Measurements from ENCODE around the gene PANK4. TPM values are rescaled to one million over a fixed set of nuclear protein-coding genes. Genes with fewer than 3 reads are reported as not detected.

The PANK4 gene
- polyA plus RNA-seq, 2 of the 4 experiments (the other 2 are of a cell fraction), result 8.1 to 13.8 TPM

GRCh38 chr1:2545754-2546514, 19.5 kb upstream of the PANK4 start (continued):
- TF ChIP-seq HOXB13 (CRISPR knock-in tag; IDR thresholded peaks at IDR 0.05; ENCODE audit: low read depth) (no peak), ZNF302 (CRISPR knock-in tag; IDR thresholded peaks at IDR 0.05) (no peak), TP53 (CRISPR knock-in tag; IDR thresholded peaks at IDR 0.05) (no peak), CEBPB (IDR thresholded peaks at IDR 0.05) (no peak), ZC3H11A (IDR thresholded peaks at IDR 0.05) (no peak), RFX5 (IDR thresholded peaks at IDR 0.05) (no peak), BHLHE40 (IDR thresholded peaks at IDR 0.05; ENCODE audit: low read depth, low read length) (no peak), ESRRA (IDR thresholded peaks at IDR 0.05; ENCODE audit: borderline replicate concordance, low read length) (no peak), JUN (IDR thresholded peaks at IDR 0.05) (no peak), RARB (CRISPR knock-in tag; IDR thresholded peaks at IDR 0.05) (no peak), JUNB (IDR thresholded peaks at IDR 0.05) (no peak), CTCF (IDR thresholded peaks at IDR 0.05) (no peak), ELK1 (IDR thresholded peaks at IDR 0.05; ENCODE audit: low read depth, low read length) (no peak), BCL3 (IDR thresholded peaks at IDR 0.05) (peak; percentile 36; the same call in 1 of the 3 replicates), HOXB5 (CRISPR knock-in tag; IDR thresholded peaks at IDR 0.05) (no peak)
- TF ChIP-seq, protein P1, sequence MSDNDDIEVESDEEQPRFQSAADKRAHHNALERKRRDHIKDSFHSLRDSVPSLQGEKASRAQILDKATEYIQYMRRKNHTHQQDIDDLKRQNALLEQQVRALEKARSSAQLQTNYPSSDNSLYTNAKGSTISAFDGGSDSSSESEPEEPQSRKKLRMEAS (IDR thresholded peaks at IDR 0.05), result peak; percentile 65; the same call in 1 of the 2 replicates

- H3K27ac ChIP-seq, result peak overlapping the region; percentile 72 to 91; a peak in 5 of 6 replicates
- H3K4me1 ChIP-seq, result peaks cover 37% of the 10 kb centered on the region
- ATAC-seq (no peak), FAIRE-seq (no peak), DNase-seq (ENCODE audit: low read depth in 1 of 2, low spot score in 1 of 2) (no peak)
- H3K4me2 ChIP-seq, result peak overlapping the region; percentile 98
- H3K4me3 ChIP-seq, result no peak overlapping the region
- CTCF ChIA-PET, result interaction anchor here (0.6 to 5.3 kb wide), 5 partner anchors 13 to 880 kb away, joined by 5 to 63 read pairs (median 36); partner anchors contain the start of gene HES5
- H3K9me3 ChIP-seq, result no peaks in the 10 kb centered on the region
- whole genome bisulfite sequencing (ENCODE audit: missing lambda C conversion rate), result 66% methylated on average over 11 of the region's 19 CpGs
- TF ChIP-seq MYC (IDR thresholded peaks at IDR 0.05; ENCODE audit: borderline replicate concordance, low read length) (no peak), RNF2 (IDR thresholded peaks at IDR 0.05; ENCODE audit: borderline replicate concordance, low read depth) (no peak), ZSCAN20 (CRISPR knock-in tag; IDR thresholded peaks at IDR 0.05) (no peak), FOSB (CRISPR knock-in tag; IDR thresholded peaks at IDR 0.05) (no peak), ESRRA (IDR thresholded peaks at IDR 0.05; ENCODE audit: borderline replicate concordance, low read length) (no peak), SMC3 (IDR thresholded peaks at IDR 0.05) (no peak)
- POLR2A ChIA-PET, result interaction anchor here (1.0 to 1.9 kb wide), 3 partner anchors 19 to 350 kb away, joined by 3 to 13 read pairs (median 3); partner anchors contain the start of genes FAAP20, PANK4 and PRXL2B
Measured at GRCh38 chr1:2544875-2545640, 18.7 kb upstream of the PANK4 start.

All from A549 (cell line).